22Rv1 (cell line): ENCODE measurements around the gene IL6.
"Not testable (repeated sequence)": the region's sequence is repeated elsewhere in the genome, so short reads cannot be mapped to it uniquely, and the experiment has no call there.

ENCODE experiments used
- H3K27ac ChIP-seq: fragments of 450-650 bp; 2 replicates; pipeline ENCODE4 v1.5.1; 2017
- CTCF ChIP-seq: fragments of 450-650 bp; IDR thresholded peaks from 2 replicates; pipeline ENCODE4 v1.5.1; 2017; ENCODE audit warnings: mild to moderate bottlenecking
- ZFX ChIP-seq: fragments of 450-650 bp; IDR thresholded peaks from 2 replicates; pipeline ENCODE4 v1.6.1; 2017; ENCODE audit warnings: antibody characterized with exemption, borderline replicate concordance

Gene IL6

GRCh38 chr7:22765609-22766008, 38.6 kb downstream of the IL6 start:
- no peak for TF ChIP-seq CTCF
- no peak for TF ChIP-seq ZFX
- no peak overlapping the region for H3K27ac ChIP-seq

GRCh38 chr7:22771194-22771871, 44.3 kb downstream of the IL6 start:
- TF ChIP-seq ZFX (no peak), CTCF (no peak)
- H3K27ac ChIP-seq = no peak overlapping the region

- H3K27ac ChIP-seq = no peak overlapping the region
- no peak for TF ChIP-seq CTCF
- TF ChIP-seq ZFX = no peak
These were observed 44.9 kb downstream of the IL6 start for GRCh38 chr7:22771872-22772228.

GRCh38 chr7:22772885-22773284, 45.9 kb downstream of the IL6 start:
- H3K27ac ChIP-seq = no peak overlapping the region
- TF ChIP-seq CTCF = no peak

GRCh38 chr7:22776964-22777363, 50.0 kb downstream of the IL6 start:
- TF ChIP-seq CTCF (no peak), ZFX (no peak)
- H3K27ac ChIP-seq = no peak overlapping the region

GRCh38 chr7:22779730-22780323, 52.8 kb downstream of the IL6 start:
- H3K27ac ChIP-seq = not testable (repeated sequence)

- TF ChIP-seq CTCF = no peak
- no peak for TF ChIP-seq ZFX
- H3K27ac ChIP-seq = no peak overlapping the region
These were observed 54.3 kb downstream of the IL6 start for GRCh38 chr7:22781230-22781711.
